HCT116 (cell line): ENCODE measurements around the gene HK3.

Experiments
- CTCF ChIP-seq, 3 experiments: fragments of 200-600 bp in 1 of 3; sonication (generic) in 1 of 3; IDR thresholded peaks in 2 of 3; conservative IDR thresholded peaks in 1 of 3; 2 replicates each; pipeline ENCODE4 v1.5.1; 2012 to 2017; ENCODE audit warnings: low read depth in 2 of 3, low read length in 2 of 3, antibody characterized with exemption in 1 of 3, borderline replicate concordance in 1 of 3, control low read depth in 1 of 3, mild to moderate bottlenecking in 1 of 3, mixed read lengths in 1 of 3, mixed run types in 1 of 3, moderate library complexity in 1 of 3; ENCODE audit not compliant: insufficient read depth in 1 of 3
- EZH2 ChIP-seq: fragments of 200-600 bp; sonication (generic); IDR thresholded peaks from 2 replicates; pipeline ENCODE4 v1.6.1; 2017; ENCODE audit warnings: antibody characterized with exemption, mixed run types
- POLR2A ChIP-seq: IDR thresholded peaks from 2 replicates; pipeline ENCODE4 v1.7.0; 2011; ENCODE audit warnings: borderline replicate concordance; ENCODE audit not compliant: insufficient read depth, insufficient read length; ENCODE audit errors: extremely low read depth
- POLR2AphosphoS5 ChIP-seq: IDR thresholded peaks from 2 replicates; pipeline ENCODE4 v1.6.1; 2011; ENCODE audit warnings: mild to moderate bottlenecking, low read depth, low read length, moderate library complexity
- TCF7L2 ChIP-seq: IDR thresholded peaks from 2 replicates; pipeline ENCODE4 v1.7.0; 2011; ENCODE audit warnings: borderline replicate concordance, inconsistent platforms; ENCODE audit not compliant: insufficient read depth, insufficient read length; ENCODE audit errors: extremely low read depth
- TF ChIP-seq, protein P1 (sequence below): IDR thresholded peaks from 2 replicates; pipeline ENCODE4 v1.6.1; 2011; ENCODE audit warnings: mild to moderate bottlenecking, low read length, moderate library complexity; ENCODE audit not compliant: insufficient replicate concordance; ENCODE audit errors: extremely low read depth
- TF ChIP-seq, protein P2 (sequence below): IDR thresholded peaks from 2 replicates; pipeline ENCODE4 v1.6.1; 2012

- TF ChIP-seq POLR2A (no peak), TCF7L2 (no peak), POLR2AphosphoS5 (no peak), CTCF (IDR thresholded peaks at IDR 0.05 in 2 of 3, conservative IDR thresholded peaks at IDR 0.05 in 1 of 3; ENCODE audit: borderline replicate concordance in 1 of 3, insufficient read depth in 1 of 3, low read depth in 2 of 3, low read length in 2 of 3) (no peak), EZH2 (no peak)
- TF ChIP-seq, protein P1, sequence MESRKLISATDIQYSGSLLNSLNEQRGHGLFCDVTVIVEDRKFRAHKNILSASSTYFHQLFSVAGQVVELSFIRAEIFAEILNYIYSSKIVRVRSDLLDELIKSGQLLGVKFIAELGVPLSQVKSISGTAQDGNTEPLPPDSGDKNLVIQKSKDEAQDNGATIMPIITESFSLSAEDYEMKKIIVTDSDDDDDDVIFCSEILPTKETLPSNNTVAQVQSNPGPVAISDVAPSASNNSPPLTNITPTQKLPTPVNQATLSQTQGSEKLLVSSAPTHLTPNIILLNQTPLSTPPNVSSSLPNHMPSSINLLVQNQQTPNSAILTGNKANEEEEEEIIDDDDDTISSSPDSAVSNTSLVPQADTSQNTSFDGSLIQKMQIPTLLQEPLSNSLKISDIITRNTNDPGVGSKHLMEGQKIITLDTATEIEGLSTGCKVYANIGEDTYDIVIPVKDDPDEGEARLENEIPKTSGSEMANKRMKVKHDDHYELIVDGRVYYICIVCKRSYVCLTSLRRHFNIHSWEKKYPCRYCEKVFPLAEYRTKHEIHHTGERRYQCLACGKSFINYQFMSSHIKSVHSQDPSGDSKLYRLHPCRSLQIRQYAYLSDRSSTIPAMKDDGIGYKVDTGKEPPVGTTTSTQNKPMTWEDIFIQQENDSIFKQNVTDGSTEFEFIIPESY = no peak
- TF ChIP-seq, protein P2, sequence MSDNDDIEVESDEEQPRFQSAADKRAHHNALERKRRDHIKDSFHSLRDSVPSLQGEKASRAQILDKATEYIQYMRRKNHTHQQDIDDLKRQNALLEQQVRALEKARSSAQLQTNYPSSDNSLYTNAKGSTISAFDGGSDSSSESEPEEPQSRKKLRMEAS = no peak
These were observed 3.9 kb upstream of the HK3 start for GRCh38 chr5:176902911-176903664.
